ENCODE data around the gene KRT5.

GRCh38 chr12:52496054-52496453 lies 24.1 kb downstream of the KRT5 start:
- TF ChIP-seq CTCF (IDR thresholded peaks at IDR 0.05) (no peak), EP300 (IDR thresholded peaks at IDR 0.05) (no peak), POLR2A (IDR thresholded peaks at IDR 0.05) (no peak)

All from ovary (tissue), 3 donors.